Neuronal stem cell (in vitro differentiated cells): ENCODE data around the gene NXPH4.

Experiments used
- DNase-seq: peaks from one replicate; pipeline ENCODE4 v3.0.0-alpha.2; 2013; ENCODE audit warnings: low spot score
- H2AFZ ChIP-seq: one replicate; pipeline ENCODE4 v1.6.1; 2013; ENCODE audit warnings: mild to moderate bottlenecking, low read length, inconsistent platforms
- H2AK5ac ChIP-seq: 2 replicates; pipeline ENCODE4 v1.6.1; 2013; ENCODE audit warnings: low read depth, mild to moderate bottlenecking, inconsistent platforms, low read length, moderate library complexity, mixed read lengths
- H2BK120ac ChIP-seq: 2 replicates; pipeline ENCODE4 v1.6.1; 2013; ENCODE audit warnings: low read depth, mild to moderate bottlenecking, inconsistent platforms, low read length, moderate library complexity, mixed read lengths
- H2BK12ac ChIP-seq: one replicate; pipeline ENCODE4 v1.6.1; 2013; ENCODE audit warnings: low read length, inconsistent platforms
- H2BK15ac ChIP-seq: 2 replicates; pipeline ENCODE4 v1.6.1; 2013; ENCODE audit warnings: mild to moderate bottlenecking, low read length, inconsistent platforms, mixed read lengths
- H2BK5ac ChIP-seq: one replicate; pipeline ENCODE4 v1.6.1; 2013; ENCODE audit warnings: inconsistent platforms, mild to moderate bottlenecking, low read length, moderate library complexity
- H3K14ac ChIP-seq: one replicate; pipeline ENCODE4 v1.6.1; 2013; ENCODE audit warnings: low read length, inconsistent platforms
- H3K18ac ChIP-seq: 2 replicates; pipeline ENCODE4 v1.6.1; 2013; ENCODE audit warnings: low read length, inconsistent platforms
- H3K23ac ChIP-seq: 2 replicates; pipeline ENCODE4 v1.6.1; 2013; ENCODE audit warnings: low read depth, mild to moderate bottlenecking, mixed read lengths, low read length, inconsistent platforms; ENCODE audit not compliant: poor library complexity
- H3K27ac ChIP-seq: replicated peaks from 3 replicates; pipeline ENCODE4 v1.5.1; 2013; ENCODE audit warnings: low read length, inconsistent platforms
- H3K27me3 ChIP-seq, 3 experiments: 2 replicates each; pipeline ENCODE4 v1.6.1; 2013; ENCODE audit warnings: low read length in 3 of 3, mild to moderate bottlenecking in 2 of 3, inconsistent platforms in 1 of 3, low read depth in 1 of 3, mixed read lengths in 1 of 3, moderate library complexity in 1 of 3; ENCODE audit not compliant: control insufficient read depth in 3 of 3, insufficient read depth in 3 of 3
- H3K36me3 ChIP-seq, 2 donors: replicated peaks in 1 of 2; 2 replicates each; pipeline ENCODE4 v1.6.1; 2013; ENCODE audit warnings: low read length in 2 of 2; ENCODE audit not compliant: control insufficient read depth in 2 of 2, insufficient read depth in 2 of 2
- H3K4ac ChIP-seq: 2 replicates; pipeline ENCODE4 v1.6.1; 2013; ENCODE audit warnings: inconsistent platforms, mild to moderate bottlenecking, low read length, moderate library complexity
- H3K4me1 ChIP-seq, 2 donors: 1 replicate in 1 of 2; 2 replicates in 1 of 2; pipeline ENCODE4 v1.6.1; 2013; ENCODE audit warnings: low read length in 2 of 2, low read depth in 1 of 2; ENCODE audit not compliant: control insufficient read depth in 2 of 2, insufficient read depth in 1 of 2
- H3K4me2 ChIP-seq: one replicate; pipeline ENCODE4 v1.6.1; 2013; ENCODE audit warnings: mild to moderate bottlenecking, low read length, inconsistent platforms; ENCODE audit not compliant: insufficient read depth, poor library complexity, severe bottlenecking
- H3K4me3 ChIP-seq, 2 donors: 2 replicates each; pipeline ENCODE4 v1.5.1; 2013; ENCODE audit warnings: low read length in 2 of 2, mild to moderate bottlenecking in 2 of 2, inconsistent platforms in 1 of 2, moderate library complexity in 1 of 2
- H3K79me1 ChIP-seq: one replicate; pipeline ENCODE4 v1.6.1; 2013; ENCODE audit warnings: low read depth, mild to moderate bottlenecking, inconsistent platforms, low read length, moderate library complexity
- H3K9ac ChIP-seq: one replicate; pipeline ENCODE4 v1.6.1; 2013; ENCODE audit warnings: mild to moderate bottlenecking, low read depth, low read length, inconsistent platforms; ENCODE audit not compliant: poor library complexity
- H3K9me3 ChIP-seq, 2 donors: replicated peaks in 1 of 2; 2 replicates each; pipeline versions ENCODE3 to v1.6.1; 2013; ENCODE audit warnings: low read length in 2 of 2, mild to moderate bottlenecking in 2 of 2, inconsistent platforms in 1 of 2, low read depth in 1 of 2, mixed read lengths in 1 of 2, moderate library complexity in 1 of 2; ENCODE audit not compliant: control insufficient read depth in 2 of 2, insufficient read depth in 1 of 2
- H4K8ac ChIP-seq: one replicate; pipeline ENCODE4 v1.6.1; 2013; ENCODE audit warnings: low read depth, mild to moderate bottlenecking, inconsistent platforms, low read length, moderate library complexity
- H4K91ac ChIP-seq: one replicate; pipeline ENCODE4 v1.6.1; 2013; ENCODE audit warnings: low read length, low read depth, mild to moderate bottlenecking, inconsistent platforms; ENCODE audit not compliant: poor library complexity
- WGBS, 2 donors: extraction: QIAGEN DNeasy Blood & Tissue Kit; methylation state at CpG; one replicate each; pipeline ENCODE4 v1.1.7; 2013; ENCODE audit warnings: missing lambda C conversion rate in 2 of 2, mixed read lengths in 1 of 2; ENCODE audit not compliant: insufficient read length in 2 of 2, insufficient replicate concordance in 1 of 2; ENCODE audit errors: extremely low coverage in 2 of 2; 5-methylcytosine and 5-hydroxymethylcytosine counted together

NXPH4 gene

GRCh38 chr12:57218030-57218853 is 1.6 kb downstream of the NXPH4 start:
- Histone ChIP-seq H2BK12ac (no peak overlapping the region), H3K4ac (no peak overlapping the region), H3K14ac (no peak overlapping the region), H2AFZ (no peak overlapping the region), H2BK5ac (no peak overlapping the region), H3K23ac (peak overlapping the region; percentile 4), H4K8ac (no peak overlapping the region), H3K4me2 (no peak overlapping the region), H3K27me3 (peaks cover 50 to 96% (median 85%) of the 10 kb centered on the region in 3 experiments), H4K91ac (no peak overlapping the region), H3K27ac (no peak overlapping the region), H2BK120ac (no peak overlapping the region), H3K4me3 (peak overlapping the region in 1 of 2 donors; percentile 23), H3K4me1 (peaks cover 32 to 37% of the 10 kb centered on the region in 2 donors), H2BK15ac (no peak overlapping the region), H3K9me3 (peaks cover 0 to under 1% of the 10 kb centered on the region in 2 donors), H3K9ac (no peak overlapping the region), H2AK5ac (no peak overlapping the region), H3K18ac (no peak overlapping the region), H3K36me3 (peaks cover 0 to 5% of the 10 kb centered on the region in 2 donors), H3K79me1 (no peaks in the 10 kb centered on the region)
- DNase-seq = no peak
- no CpG with 5 or more reads among the region's 5 CpGs for whole genome bisulfite sequencing, 2 donors

GRCh38 chr12:57219205-57219992 is 2.8 kb downstream of the NXPH4 start:
- H3K36me3 ChIP-seq = no peaks in the 10 kb centered on the region
- peak overlapping the region; percentile 93 for H3K9ac ChIP-seq
- no peak overlapping the region for H2BK120ac ChIP-seq
- no peak overlapping the region for H3K27ac ChIP-seq
- H3K14ac ChIP-seq = no peak overlapping the region
- no peak overlapping the region for H2BK12ac ChIP-seq
- no peak overlapping the region for H3K4me3 ChIP-seq
- peaks cover 28 to 31% of the 10 kb centered on the region in 2 donors for H3K4me1 ChIP-seq
- no peak overlapping the region for H2AFZ ChIP-seq
- peak overlapping the region; percentile 36 for H3K4me2 ChIP-seq
- DNase-seq = no peak
- H2AK5ac ChIP-seq = peak overlapping the region; percentile 48
- no peak overlapping the region for H2BK15ac ChIP-seq
- no peak overlapping the region for H3K4ac ChIP-seq
- no CpG with 5 or more reads among the region's 14 CpGs for WGBS, 2 donors
- H3K79me1 ChIP-seq = no peaks in the 10 kb centered on the region
- H3K18ac ChIP-seq = peak overlapping the region; percentile 35
- H3K9me3 ChIP-seq = peaks cover 0 to 2% of the 10 kb centered on the region in 2 donors
- no peak overlapping the region for H4K8ac ChIP-seq
- peaks cover 54 to 99% (median 96%) of the 10 kb centered on the region in 3 experiments for H3K27me3 ChIP-seq
- no peak overlapping the region for H2BK5ac ChIP-seq
- no peak overlapping the region for H4K91ac ChIP-seq
- H3K23ac ChIP-seq = no peak overlapping the region

- no CpG with 5 or more reads among the region's 38 CpGs for WGBS, 2 donors
- H3K4me3 ChIP-seq = no peak overlapping the region
These were observed 3.6 kb downstream of the NXPH4 start for GRCh38 chr12:57219993-57220754.

More at GRCh38 chr12:57219993-57220754, 3.6 kb downstream of the NXPH4 start:
- Histone ChIP-seq H3K14ac (no peak overlapping the region), H3K79me1 (no peaks in the 10 kb centered on the region), H2BK12ac (no peak overlapping the region), H4K91ac (no peak overlapping the region), H2AK5ac (peak overlapping the region; percentile 81), H3K9me3 (peaks cover 0 to 4% of the 10 kb centered on the region in 2 donors), H2AFZ (no peak overlapping the region), H3K18ac (no peak overlapping the region), H3K9ac (peak overlapping the region; percentile 93), H2BK120ac (no peak overlapping the region), H3K4ac (no peak overlapping the region), H2BK5ac (no peak overlapping the region), H3K27me3 (peaks cover 61 to 99% (median 96%) of the 10 kb centered on the region in 3 experiments), H3K4me1 (peaks cover 26 to 29% of the 10 kb centered on the region in 2 donors), H3K23ac (peak overlapping the region; percentile 16), H4K8ac (no peak overlapping the region), H3K4me2 (no peak overlapping the region), H3K36me3 (no peaks in the 10 kb centered on the region), H2BK15ac (no peak overlapping the region), H3K27ac (no peak overlapping the region)
- no peak for DNase-seq
